Measurements from ENCODE around the gene PHLPP2.

PHLPP2 gene

GRCh38 chr16:71724320-71724751 is at the start of gene PHLPP2:
Gene PHLPP2, minus strand, starts transcription at chr16:71724701. Its CDS starts 9,906 bp downstream, at chr16:71714795.
- DNase-seq = no peak

DNA sequence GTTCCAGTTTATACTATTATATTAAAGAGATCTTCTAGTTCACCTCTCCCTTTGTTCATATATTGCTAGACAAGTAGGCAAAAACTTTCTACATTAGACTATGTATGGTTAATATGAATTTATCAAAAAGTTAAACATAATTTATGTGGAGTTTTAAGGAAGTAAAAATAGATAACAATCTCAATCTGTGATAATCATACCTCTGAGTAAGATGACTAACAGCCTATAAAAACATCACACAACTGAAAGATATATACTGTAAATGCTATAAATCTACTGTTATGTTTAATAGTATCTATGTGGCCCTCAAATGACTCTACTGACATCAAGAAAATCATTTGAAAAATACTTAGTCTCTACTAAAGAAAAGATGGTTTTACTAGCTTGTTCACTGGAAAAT is 47.1 kb upstream of the PHLPP2 start:
- DNase-seq = no peak

GRCh38 chr16:71769222-71769621 is 44.7 kb upstream of the PHLPP2 start:
- DNase-seq = no peak

DNA sequence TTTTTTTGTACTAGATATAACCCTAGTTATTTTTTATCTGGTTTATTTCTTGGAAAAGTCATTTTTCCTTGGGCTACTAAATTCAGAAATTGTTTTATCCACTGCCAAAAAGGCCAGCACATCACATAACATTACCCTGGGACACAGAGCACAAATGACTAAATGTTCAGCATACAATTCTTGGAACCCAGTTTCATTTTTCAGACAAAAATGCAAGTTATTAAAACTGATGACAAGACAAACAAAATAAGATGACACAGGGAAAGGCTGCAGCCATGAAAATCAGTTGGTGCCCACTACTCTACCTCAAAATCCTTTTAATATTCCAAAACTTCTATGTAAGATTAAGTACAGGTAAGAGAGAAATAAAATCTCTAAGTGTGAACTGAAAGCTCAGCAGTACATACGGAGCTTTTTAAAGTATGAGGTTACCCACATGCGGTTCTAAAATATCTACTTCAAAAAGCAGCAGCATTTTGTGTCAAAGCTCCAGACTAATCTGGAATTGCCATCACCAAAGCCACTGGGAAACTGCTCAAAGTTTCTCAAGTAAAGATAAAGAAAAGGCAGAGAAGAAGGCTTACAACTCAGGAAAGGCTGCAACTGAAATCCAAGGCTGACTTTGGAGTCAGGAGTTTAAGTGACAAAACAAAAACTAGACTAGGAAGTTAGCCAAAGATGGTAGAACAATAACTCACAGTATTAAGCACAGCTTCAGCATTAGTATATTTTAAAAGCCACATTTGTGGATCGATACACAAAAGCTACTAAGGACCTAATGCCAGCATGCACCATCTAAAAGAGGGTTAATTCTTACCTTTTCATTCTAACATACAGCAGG is 42.8 kb upstream of the PHLPP2 start:
- DNase-seq = no peak

DNA sequence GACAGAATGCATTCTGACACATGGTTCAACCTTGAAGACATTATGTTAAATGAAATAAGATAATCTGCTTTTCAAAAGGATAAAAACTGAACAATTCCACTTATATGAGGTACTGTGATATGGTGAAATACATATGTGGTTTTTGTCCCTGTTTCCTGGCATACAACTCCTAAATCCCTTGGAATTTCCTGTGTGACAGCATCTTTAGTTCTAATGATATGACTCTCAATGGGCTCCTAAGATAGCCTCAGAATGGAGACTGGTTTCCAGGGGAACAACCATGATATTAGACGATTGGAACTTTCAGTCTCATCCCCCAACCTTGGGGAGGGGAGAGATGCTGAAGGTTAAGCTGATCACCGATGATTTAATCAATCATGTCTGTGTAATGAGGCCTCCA is 37.7 kb upstream of the PHLPP2 start:
- no peak for DNase-seq

DNA sequence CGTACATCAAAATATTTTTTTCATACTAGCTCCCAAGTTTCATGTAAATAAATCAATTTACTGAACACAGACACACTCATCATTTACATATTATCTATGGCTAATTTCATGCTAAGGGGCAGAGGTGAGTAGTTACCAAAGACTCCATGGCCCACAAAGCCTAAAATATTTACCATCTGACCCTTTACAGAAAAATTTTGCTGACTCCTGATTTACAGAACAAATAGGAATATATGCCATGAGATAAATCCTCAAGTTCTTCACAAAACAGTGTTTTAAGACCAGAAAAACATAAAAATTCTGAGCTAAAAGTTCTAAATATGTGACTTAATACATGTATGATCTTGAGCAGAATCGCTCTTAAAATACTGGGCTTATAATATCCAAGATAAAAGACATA is 36.6 kb upstream of the PHLPP2 start:
- no peak for DNase-seq

DNA sequence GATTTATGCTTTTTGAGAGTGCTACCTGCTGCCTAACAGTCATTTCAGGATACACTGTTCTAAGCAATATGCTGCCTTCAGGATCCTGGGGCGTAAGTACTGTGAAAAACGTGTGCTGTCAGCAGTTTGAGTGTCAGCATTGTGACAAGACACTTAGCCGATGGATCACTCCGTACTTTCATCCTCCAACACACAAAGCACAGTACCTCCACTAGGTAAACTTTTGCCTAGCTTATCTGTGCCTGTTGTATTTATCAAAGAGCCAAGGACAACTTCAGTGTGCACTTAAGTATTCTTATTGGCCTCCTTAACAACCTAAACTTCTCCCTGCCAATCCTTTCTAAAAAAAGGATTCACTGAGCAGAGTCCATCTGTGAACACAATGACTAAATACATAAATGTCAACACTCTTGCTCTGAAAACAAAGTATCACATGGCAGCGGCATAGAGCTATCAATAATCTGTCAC is 33.8 kb upstream of the PHLPP2 start:
- DNase-seq = no peak

GRCh38 chr16:71754652-71755051 is 30.2 kb upstream of the PHLPP2 start:
- no peak for DNase-seq

- no peak for DNase-seq
Measured at GRCh38 chr16:71754108-71754507, 29.6 kb upstream of the PHLPP2 start.

- DNase-seq = no peak
Measured at GRCh38 chr16:71748226-71748625, 23.7 kb upstream of the PHLPP2 start.

DNA sequence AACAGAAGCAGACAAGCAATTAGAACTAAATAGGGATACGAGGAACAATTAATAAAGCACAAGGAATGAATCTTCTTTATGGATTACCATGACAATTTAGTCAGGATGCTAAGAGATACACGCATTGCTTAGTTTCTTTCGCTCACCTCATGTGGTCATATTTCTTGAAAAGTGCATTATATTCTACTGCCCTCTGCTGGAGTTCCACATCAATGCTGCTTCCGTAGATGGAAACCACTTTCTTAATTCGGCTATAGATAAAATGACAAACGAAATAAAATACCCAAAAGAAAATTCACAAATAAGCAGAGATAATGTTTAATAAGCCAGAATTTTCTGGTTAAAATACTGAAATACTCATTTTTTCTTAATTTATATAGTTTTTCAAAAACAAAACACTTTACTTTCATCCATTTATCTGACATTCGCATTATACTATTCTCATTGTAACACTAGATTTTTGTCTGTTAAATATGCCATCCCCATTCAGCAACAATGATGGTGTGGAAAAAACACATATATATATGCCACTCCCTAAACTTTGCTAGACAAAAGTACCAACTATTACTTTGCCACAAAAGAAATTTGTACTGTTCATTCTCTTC is 22.0 kb upstream of the PHLPP2 start:
- peak; percentile 4 for DNase-seq

DNA sequence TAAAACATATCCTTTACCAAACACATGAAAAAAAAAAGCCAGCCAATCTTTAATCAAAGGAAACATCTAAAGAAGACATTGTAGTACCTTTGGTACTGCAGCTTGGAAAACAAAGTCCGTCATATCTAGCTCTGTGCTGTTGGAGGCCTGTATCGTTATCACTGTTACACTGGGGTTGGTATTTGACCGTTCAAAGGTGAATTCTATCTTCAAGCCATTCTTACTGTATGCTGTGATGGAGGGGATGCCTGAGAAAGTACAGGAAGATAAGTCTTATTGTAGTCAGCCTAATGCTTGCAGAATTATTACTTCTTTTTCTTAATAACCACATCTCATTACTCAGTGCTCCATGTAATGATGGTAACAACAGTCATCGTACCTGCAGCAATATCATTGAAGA is 14.4 kb upstream of the PHLPP2 start:
- DNase-seq = no peak

- DNase-seq = no peak
Measured at GRCh38 chr16:71737501-71737900, 13.0 kb upstream of the PHLPP2 start.

GRCh38 chr16:71734511-71734910 is 10.0 kb upstream of the PHLPP2 start:
- no peak for DNase-seq

DNA sequence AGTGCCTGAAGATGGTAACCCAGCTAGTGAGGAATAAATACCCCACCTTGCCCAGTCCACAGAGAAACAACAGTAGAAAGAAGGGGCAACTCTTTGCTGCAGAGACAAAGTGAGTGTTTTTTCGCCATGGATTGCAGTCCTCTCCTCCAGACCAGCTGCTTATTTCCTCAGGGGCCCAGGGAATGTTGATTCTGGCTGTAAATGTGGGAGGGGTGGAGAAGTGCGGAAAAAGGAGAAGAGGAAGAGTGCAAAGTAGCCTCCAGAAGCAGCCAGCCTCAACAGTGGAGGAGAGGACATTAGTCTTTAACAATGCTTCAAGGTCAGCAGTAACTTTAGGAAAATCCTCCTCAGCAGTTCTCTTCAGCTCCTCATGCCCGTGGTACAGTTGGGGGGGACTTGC is 8.1 kb upstream of the PHLPP2 start:
- no peak for DNase-seq

GRCh38 chr16:71727551-71728324 is 3.2 kb upstream of the PHLPP2 start:
- no peak for DNase-seq

DNA sequence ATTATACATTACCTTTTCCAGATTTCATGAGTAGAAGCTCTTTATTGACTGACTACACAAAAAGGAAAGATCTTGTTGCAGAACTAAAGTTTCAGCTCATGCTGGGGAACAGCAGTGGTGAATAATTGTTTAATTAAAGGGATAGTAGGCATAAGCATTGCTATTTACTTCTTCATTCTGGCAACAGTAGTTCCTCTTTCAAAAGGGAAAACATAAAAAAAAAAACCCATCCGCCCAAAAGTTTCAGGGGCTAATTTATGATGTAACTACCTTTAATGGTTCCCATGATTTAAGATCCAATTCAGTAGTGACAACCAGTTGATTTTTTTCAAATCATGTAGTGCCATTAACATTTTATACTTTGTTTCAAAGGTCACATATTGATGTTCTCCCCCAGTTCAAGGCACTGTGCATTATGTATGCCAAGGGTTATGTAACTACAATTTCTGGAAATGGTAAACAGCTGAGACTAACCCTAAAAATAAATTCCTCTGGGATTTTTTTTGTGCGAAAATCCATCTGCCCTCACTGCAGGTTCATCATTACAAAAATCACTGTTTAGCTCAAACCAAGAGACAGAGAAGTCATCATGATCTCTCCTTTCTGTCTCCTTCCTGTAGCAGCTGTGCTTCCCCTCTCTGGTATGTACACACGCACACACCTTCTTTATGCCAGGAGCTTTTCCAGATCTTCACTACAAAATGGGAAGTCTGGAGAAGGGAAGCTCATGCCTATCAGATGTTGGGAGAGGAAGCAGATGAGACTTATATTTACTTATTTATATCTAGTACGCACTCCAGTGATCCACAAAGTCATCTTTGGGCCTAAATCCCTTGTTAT is 2.2 kb upstream of the PHLPP2 start:
- peak; percentile 7 for DNase-seq

DNA sequence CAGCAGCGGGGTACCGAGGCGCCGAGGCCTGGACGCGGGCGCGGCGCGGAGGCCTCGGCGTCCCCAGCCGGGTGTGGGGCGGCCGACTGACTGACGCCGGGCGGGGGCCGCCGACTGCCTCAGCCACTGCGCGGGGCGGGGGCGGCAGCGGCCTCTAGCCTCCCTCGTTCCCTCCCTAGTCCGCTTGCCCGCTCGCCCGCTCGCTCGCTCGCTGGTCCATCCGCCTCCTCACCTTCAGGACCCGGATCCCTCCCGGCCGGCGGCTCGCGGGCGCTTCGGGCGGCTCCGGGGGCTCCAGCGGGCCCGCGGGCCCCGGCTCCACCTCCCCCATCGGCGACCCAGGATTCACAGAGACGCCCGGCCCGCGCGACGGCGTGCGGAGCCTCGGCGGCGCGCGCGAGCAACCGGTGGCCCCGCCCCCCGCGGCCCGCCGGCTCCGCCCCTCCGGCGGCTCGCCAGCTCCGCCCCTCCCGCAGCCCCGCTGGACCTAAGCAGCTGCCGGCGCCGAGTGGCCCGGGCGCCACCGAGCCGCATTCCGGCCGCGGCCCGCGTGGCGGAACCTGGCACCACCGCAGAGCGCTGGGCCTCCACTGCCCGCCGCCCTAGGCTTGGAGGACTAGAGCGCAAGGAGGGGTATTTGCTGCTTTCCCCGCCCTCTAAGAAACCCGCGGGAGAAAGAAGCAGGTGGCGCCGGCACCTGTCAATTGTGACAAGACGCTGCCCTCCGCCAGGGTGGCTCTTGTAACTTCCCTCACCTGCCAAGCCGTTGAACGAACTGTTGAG is 773 bp downstream of the PHLPP2 start:
- peak; percentile 52 for DNase-seq

DNA sequence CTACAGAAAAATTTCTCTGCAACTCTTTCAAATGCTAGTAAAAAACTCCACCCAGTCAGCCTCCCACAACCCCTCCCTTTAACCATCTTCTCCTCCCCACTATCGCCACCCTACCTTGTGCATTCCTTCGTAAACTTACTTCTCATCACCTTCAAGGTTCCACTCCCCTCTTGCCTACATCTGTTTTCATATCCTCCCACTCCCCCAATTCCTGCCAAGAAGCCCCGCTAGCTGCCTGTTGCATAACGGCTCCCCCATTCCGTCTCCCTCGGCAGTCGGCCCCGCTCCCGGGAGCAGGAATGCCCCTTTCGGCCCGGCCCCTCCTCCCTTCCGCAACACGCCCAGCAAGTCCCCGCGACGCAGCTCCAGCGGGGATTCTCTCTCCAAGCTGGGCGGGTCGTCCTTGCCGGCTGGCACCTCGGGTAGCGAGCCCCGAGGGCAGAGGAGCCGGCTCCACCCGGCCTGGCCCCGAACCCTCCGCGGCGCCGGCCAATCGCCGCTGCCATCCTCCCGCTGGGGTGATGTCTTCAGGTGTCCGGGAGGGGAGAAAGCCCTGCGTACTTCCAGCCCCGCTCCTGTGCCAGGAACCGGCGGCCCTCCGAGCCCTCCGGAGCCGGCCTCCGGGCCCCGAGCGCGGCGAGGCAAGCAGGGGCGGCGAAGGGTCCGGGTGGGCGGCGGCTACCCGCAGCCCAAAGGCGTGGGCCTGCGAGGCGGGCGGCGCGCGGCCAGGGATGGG is 1.5 kb downstream of the PHLPP2 start:
- DNase-seq = peak; percentile 94

GRCh38 chr16:71721066-71721740 is 3.3 kb downstream of the PHLPP2 start:
- no peak for DNase-seq

DNA sequence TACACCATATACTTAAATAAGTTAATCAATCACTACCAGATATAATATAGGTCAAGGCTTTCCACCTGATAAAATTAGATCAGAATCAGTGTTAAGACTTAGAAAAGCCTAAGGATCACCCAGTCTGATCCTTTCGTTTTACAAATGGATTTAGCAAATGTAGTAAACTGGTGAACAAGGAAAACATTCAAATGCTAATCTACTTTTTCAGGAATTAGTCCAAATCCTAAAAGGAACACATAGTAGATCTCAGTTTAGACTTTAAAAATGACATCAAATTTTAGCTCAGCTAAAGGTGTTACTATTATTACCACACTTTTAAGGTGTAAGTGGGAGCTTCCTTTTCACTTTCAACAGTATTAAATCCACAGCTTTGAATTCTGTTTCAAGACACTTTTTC is 12.0 kb downstream of the PHLPP2 start:
- DNase-seq = no peak

Measured in NCI-H226 (cell line).